Stimulated activated CD8-positive, alpha-beta memory T cell treated with anti-CD3 and anti-CD28 coated beads, Interleukin-15, amount 100 ng/mL, for 48 hours (primary cell): Measurements from ENCODE around the gene PTPN1.
"Not testable (repeated sequence)": the region's sequence is repeated elsewhere in the genome, so short reads cannot be mapped to it uniquely, and the experiment has no call there.

Experiments used
- DNase-seq, 2 donors: peaks; one replicate each; pipeline ENCODE4 v3.0.0-alpha.2; 2020; ENCODE audit warnings: low read depth in 2 of 2

PTPN1 gene

DNA sequence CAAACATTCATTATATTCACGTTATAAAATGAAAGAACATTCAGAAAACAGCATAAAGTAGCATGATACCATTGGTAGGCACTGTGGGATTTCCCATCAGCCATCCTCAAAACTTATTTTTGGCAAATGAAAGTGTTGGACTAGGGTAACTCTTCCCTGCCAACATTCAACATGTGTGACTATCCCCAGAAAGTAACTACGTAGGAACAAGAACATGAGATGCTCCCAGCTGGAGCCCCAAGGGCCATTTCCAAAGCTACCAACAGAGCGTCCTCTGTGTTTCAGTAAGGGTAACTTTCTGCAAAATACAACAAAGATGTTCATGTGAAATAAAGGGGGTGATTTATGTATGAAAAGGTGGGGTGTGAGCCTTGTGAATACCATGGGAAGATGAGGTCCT is 28.4 kb upstream of the PTPN1 start:
- no peak for DNase-seq

DNA sequence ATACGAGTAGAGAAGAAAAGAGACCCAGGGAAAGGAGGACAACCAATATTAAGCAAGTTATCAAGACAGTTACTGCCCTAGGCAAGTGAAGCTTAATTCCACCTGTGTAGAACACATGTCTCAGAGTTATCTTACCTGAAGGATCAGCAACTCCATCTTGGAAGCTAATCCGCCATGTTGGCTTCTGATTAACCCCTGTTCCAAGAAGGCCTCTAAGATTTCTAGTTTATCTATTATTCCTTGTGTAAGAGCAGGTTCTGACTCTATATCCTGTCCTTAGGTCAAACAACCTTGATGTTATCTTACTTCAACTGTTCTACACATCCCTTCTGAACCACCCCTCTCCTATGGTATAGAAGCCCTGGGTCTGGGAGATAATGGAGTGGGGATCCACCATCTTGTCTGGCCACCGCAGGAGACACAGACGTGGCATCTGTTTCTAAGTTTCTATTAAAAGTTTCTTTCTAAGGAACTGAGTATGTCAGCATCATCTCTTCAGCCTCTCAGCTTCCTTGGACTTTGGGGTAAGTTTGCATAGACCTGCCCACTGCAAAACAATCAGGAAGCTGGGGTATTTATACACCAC is 27.7 kb upstream of the PTPN1 start:
- no peak for DNase-seq

- DNase-seq, result no peak
These were observed 25.8 kb upstream of the PTPN1 start for GRCh38 chr20:50484271-50484976.

DNA sequence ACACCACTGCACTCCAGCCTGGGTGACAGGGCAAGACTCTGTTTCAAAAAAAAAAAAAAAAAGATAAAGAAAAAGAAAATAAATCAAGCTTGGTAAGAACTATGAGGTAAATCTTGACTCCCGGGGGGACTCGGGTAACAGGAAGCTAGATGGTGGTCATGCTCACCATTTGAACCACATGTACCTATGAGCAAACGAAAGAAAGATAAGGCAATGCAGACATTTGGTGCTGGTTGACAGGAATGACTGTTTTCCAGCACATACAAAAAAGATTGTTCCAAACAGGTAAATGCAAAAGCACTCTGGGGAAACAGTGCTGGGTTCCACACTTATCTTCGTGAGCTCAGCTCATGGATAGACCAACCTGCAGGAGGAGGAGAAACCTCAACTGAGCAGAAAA is 22.8 kb upstream of the PTPN1 start:
- no peak for DNase-seq

DNA sequence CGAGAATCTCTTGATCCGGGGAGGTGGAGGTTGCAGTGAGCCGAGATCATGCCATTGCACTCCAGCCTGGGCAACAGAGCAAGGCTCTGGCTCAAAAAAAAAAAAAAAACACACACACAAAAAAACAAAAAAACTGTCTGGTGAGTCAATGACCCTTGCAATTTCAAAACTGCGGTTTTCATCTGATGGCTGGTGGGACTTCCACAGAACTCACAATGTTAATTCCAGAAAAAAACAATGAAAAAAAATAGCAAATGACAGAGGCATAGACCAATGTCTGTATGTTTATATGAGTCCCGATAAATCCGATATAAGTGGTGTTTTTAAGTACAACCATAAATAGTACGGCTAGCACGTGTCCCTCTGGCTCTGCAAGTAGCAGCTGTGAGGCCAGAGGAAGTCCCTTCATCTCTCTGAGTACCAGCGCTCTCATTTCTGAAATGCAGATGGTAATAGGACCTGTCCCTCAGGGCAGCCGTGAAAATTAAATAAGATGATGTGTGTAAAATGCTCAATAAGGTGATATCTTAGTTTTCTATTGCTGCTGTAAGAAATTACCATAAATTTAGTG is 21.9 kb upstream of the PTPN1 start:
- no peak for DNase-seq

DNA sequence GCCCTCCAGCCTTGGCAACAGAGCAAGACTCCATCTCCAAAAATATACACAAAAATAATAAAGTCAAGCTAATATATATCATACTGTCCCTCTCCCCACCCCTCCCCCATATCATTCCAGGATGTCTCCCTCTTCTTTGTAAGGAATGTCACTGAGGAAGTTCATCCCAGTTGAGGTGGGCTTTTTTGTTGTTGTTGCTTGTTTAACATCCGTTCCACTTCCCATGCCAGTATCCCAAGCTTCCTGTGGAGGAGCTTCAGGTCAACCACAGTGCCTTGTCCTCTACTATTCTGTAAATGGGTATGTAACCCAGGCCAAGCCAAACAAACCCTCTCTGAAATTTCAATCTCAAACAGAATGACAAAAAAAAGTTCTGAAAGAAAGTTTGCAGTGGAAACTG is 19.0 kb upstream of the PTPN1 start:
- no peak for DNase-seq

DNA sequence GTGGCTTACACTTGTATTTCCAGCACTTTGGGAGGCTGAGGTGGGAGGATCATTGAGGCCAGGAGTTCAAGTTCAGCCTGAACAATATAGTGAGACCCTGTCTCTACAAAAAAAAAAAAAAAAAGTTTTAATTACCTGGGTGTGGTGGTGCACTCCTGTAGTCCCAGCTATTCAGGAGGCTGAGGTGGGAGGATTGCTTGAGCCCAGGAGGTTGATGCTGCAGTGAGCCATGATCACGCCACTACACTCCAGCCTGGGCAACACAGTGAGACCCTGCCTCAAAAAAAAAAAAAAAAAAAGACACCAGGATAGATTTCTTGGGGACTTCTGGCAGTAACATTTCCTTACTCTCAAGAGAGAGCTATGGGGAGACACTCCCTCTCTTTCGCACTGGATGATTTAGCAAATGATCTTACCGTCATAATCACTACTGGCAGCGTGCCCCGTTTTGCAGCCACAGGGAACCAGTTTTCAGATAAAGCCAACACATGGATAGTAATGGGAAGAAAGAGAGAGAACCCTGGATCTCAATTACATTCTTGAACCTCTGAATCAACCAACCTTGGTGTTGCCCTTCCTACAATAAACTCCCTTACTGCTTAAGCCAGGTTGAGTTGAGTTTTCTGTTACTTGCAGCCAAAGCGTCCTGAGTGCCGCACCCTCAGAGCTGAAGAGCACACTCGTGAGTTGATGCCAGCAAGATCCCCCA is 18.1 kb upstream of the PTPN1 start:
- no peak for DNase-seq

DNA sequence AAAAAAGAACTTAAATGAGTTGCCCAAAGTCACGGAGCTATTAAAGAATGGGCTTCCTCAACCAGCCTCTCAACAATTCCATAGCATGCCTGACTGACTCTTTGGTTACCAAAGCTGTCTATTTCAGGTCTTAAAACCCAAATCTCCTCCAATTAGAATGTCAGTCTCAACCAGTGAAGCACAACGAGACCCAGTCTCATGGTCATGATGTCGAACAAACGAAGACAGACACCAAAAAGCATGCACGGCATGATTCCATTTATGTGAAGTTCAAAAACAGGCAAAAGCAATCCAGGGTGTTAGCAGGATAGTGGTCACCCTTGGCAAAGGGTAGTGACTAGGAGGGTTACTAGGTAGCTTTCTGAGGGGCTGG is 16.3 kb upstream of the PTPN1 start:
- no peak for DNase-seq

GRCh38 chr20:50494428-50494827 is 15.8 kb upstream of the PTPN1 start:
- no peak for DNase-seq

GRCh38 chr20:50496773-50497385 is 13.3 kb upstream of the PTPN1 start:
- no peak for DNase-seq

DNA sequence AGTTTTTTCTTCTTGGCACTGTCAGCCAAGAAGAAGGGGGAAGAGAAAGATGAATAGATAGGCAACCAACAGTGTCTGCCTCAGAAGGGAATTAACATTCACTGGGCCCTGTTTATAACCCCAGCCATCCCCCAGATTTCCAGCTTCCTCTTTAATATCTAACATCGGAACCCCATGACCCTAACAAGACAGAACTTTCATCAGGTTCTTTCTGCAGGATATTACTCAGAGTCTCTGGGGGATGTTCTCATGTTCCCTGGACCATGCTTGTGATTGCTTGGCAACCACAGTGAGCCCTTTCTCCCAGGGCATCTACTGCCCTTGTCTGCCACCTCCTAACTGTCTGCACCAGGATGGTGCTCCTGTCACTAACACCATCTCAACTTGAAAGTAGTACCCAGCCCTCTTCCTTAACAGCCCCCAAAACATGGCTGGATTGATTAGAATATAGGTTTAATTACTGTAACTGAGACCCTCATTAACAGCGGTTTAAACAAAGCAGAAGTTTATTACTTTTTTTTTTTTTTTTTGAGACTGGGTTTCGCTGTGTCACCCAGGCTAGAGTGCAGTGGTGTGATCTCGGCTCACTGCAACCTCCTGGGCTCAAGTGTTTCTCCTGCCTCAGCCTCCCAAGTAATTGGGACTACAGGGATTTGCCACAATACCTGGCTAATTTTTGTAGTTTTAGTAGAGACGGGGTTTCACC is 12.0 kb upstream of the PTPN1 start:
- DNase-seq, result no peak

DNA sequence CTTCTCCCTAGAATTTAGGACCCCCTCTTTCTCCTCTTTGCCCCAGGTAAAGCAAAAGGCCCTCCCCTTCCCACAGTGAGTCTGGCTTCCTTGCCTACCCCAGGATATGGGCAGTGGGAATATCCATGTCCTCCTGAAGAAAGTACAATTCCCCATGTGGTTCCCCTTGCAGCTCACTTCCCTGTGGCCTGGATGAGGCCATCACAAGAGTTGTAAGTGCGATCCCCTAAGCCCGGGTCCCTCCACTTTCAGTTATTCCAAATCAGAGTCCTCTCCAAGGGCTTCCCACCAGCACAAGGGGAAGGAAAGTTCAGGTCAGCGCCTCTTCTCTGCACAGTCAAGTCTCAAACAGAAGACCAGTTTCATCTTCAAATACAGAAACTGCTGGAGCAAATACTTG is 10.2 kb upstream of the PTPN1 start:
- no peak for DNase-seq

- DNase-seq, result no peak
These were observed 8.0 kb upstream of the PTPN1 start for GRCh38 chr20:50501972-50502745.

DNA sequence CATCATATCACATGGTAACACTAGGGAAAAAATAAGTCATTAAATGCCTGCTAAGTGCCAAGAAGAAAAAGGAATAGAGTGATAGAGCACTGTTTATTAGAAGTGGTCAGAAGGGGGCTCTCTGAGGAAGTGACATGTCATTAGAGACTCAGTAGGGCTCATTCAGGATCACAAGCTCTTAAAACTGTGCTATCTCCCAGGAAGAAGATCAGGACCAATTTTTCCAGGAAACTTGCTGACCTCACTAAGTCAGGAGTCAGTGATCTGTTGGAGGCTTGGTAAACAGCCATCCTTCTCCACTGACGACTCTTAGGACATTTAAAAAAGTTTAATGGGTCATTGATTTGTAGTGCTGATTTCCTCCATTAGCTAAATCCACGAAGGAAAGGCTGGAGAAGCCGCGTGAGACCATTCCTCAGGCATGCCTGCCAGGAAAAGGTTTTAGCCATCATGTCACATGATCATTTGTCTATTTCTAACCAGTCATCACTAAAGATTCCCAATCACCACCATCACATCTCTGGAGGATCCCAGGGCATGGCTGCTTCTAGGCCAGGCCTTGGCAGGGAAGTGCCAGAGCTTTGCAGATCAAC is 5.9 kb upstream of the PTPN1 start:
- DNase-seq, result no peak

GRCh38 chr20:50506270-50506579 is 4.0 kb upstream of the PTPN1 start:
- no peak for DNase-seq

DNA sequence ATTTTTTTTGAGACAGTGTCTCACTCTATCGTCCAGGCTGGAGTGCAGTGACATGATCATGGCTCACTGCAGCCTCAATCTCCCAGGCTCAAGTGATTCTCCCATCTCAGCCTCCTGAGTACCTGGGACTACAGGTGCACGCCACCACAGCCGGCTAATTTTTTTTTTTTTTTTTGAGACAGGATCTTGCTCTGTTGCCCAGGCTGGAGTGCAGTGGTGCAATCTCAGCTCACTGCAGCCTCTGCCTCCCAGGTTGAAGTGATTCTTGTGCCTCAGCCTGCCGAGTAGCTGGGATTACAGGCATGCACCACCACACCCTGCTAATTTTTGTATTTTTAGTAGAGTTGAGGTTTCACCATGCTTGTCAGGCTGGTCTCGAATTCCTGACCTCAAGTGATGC is 2.4 kb upstream of the PTPN1 start:
- DNase-seq, result not testable (repeated sequence)

DNA sequence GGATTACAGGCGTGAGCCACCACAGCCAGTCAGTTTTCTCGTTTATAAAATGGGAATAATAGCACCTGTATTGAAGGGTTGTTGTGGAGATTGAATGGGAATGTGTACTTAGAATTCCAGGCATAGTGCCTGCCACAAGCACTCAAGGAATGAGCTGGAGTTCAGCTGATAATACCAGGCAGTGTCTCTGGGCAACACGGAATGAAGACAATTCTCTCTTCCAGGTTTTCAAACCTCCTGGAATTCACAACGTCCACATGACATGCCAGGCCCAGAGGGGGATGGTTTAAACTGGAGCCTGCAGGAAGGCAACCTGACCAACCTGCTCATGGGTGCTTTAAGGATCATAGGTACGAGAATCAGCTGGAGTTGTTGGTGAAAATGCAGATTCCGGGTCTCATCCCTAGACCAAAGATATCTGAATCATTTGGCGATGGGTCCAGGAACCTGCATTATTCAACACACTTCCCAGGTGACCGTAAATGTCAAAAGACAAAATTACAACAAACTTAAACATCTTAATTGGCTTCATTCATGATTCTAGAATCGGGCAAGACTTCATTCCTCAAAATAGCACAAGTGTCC is 1.9 kb upstream of the PTPN1 start:
- DNase-seq, result no peak

GRCh38 chr20:50510706-50511542 is 741 bp downstream of the PTPN1 start:
- no peak for DNase-seq

DNA sequence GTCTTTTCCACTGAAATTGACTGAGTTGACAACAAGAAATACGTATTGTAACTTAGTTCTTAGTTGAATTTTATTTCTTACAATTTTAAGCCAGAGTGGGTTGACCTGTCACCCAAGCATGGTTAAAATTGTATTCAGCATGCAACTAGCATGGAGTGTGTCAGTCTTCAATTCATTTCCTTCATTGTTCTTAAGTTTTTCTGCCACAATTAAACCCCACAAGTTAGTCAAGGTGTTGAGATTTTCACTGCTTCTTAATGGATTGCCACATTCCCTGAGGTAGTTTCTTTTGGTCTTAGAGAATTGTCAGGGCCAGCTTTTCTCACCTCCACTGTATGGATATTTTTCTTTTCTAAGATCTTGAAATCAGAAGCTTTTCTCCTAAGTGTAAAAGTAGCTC is 2.1 kb downstream of the PTPN1 start:
- no peak for DNase-seq
